ENCODE data around the gene MYOT.

GRCh38 chr5:137901011-137901817, 33.6 kb downstream of the MYOT start:
- no peak for TF ChIP-seq POLR2AphosphoS5 (IDR thresholded peaks at IDR 0.05; ENCODE audit: borderline replicate concordance, low read depth, low read length)
- no peak for TF ChIP-seq EZH2 (IDR thresholded peaks at IDR 0.05)
